Measurements from ENCODE around the gene SCN1A. TPM values are rescaled to one million over a fixed set of nuclear protein-coding genes. Genes with fewer than 3 reads are reported as not detected.

The SCN1A gene
- total and polyA plus RNA-seq, 2 of the 13 experiments (the other 11 are each of a cell fraction or from before 2014, with no cell fraction given), result 19.9 to 39.4 TPM

DNA sequence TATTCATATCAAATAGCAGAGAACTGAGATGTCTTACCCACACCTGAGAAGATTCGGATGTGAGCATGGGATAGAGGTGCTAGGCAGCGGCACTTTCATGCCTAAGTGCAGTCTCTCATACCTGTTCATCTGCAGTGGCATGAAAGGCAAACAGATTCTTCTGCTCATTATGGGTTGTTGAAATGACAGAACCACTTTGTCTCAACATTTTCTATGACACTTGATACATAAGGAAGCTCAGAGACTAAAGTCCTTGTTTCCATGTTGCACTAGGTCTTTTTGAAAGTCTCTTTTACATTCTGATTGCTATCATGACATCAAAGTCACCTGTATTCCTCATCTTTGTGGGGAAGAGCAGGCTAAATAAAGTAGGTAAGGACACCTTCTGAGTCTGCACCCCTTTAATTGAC lies 8.0 kb upstream of the SCN1A start (continued):
- TF ChIP-seq, protein P1, sequence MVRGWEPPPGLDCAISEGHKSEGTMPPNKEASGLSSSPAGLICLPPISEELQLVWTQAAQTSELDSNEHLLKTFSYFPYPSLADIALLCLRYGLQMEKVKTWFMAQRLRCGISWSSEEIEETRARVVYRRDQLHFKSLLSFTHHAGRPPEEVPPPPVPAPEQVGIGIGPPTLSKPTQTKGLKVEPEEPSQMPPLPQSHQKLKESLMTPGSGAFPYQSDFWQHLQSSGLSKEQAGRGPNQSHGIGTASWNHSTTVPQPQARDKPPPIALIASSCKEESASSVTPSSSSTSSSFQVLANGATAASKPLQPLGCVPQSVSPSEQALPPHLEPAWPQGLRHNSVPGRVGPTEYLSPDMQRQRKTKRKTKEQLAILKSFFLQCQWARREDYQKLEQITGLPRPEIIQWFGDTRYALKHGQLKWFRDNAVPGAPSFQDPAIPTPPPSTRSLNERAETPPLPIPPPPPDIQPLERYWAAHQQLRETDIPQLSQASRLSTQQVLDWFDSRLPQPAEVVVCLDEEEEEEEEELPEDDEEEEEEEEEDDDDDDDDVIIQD (CRISPR knock-in tag; IDR thresholded peaks at IDR 0.05; ENCODE audit: low read depth), result peak; percentile 77
- TF ChIP-seq ETV6 (CRISPR knock-in tag; conservative IDR thresholded peaks at IDR 0.05), result no peak
- 0 out of 2 replicates have a peak, but pooled peaks have one; percentile 59 for TF ChIP-seq MIER3 (CRISPR knock-in tag; IDR thresholded peaks at IDR 0.05; ENCODE audit: borderline replicate concordance)
- TF ChIP-seq SSRP1 (CRISPR knock-in tag; IDR thresholded peaks at IDR 0.05), result no peak; the same call in 1 of the 2 replicates
- no peak for TF ChIP-seq SP4 (CRISPR knock-in tag; IDR thresholded peaks at IDR 0.05)
- TF ChIP-seq, protein P2, sequence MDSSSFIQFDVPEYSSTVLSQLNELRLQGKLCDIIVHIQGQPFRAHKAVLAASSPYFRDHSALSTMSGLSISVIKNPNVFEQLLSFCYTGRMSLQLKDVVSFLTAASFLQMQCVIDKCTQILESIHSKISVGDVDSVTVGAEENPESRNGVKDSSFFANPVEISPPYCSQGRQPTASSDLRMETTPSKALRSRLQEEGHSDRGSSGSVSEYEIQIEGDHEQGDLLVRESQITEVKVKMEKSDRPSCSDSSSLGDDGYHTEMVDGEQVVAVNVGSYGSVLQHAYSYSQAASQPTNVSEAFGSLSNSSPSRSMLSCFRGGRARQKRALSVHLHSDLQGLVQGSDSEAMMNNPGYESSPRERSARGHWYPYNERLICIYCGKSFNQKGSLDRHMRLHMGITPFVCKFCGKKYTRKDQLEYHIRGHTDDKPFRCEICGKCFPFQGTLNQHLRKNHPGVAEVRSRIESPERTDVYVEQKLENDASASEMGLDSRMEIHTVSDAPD (CRISPR knock-in tag; IDR thresholded peaks at IDR 0.05), result no peak; the same call in 1 of the 2 replicates
- TF ChIP-seq HNRNPL (IDR thresholded peaks at IDR 0.05; ENCODE audit: low read depth, low read length), result no peak
- TF ChIP-seq POLR2AphosphoS5 (IDR thresholded peaks at IDR 0.05; ENCODE audit: low read depth, low read length), result peak; percentile 45; the same call in 1 of the 2 replicates
- 0 out of 2 replicates have a peak, but pooled peaks have one; percentile 37 for TF ChIP-seq EHMT2 (IDR thresholded peaks at IDR 0.05; ENCODE audit: borderline replicate concordance, low read depth, low read length)
- TF ChIP-seq GATAD2A (CRISPR knock-in tag; IDR thresholded peaks at IDR 0.05), result peak; percentile 83
- TF ChIP-seq TGIF2 (CRISPR knock-in tag; IDR thresholded peaks at IDR 0.05), result peak; percentile 70; the same call in 1 of the 2 replicates
- peak; percentile 65; the same call in 1 of the 2 replicates for TF ChIP-seq HOXA3 (CRISPR knock-in tag; IDR thresholded peaks at IDR 0.05)
- TF ChIP-seq SMAD1 (CRISPR knock-in tag; IDR thresholded peaks at IDR 0.05; ENCODE audit: borderline replicate concordance, low read depth), result no peak
- TF ChIP-seq TCF7L2 (IDR thresholded peaks at IDR 0.05; ENCODE audit: low read depth, low read length), result peak; percentile 68; the same call in 1 of the 2 replicates
- TF ChIP-seq, protein P3, sequence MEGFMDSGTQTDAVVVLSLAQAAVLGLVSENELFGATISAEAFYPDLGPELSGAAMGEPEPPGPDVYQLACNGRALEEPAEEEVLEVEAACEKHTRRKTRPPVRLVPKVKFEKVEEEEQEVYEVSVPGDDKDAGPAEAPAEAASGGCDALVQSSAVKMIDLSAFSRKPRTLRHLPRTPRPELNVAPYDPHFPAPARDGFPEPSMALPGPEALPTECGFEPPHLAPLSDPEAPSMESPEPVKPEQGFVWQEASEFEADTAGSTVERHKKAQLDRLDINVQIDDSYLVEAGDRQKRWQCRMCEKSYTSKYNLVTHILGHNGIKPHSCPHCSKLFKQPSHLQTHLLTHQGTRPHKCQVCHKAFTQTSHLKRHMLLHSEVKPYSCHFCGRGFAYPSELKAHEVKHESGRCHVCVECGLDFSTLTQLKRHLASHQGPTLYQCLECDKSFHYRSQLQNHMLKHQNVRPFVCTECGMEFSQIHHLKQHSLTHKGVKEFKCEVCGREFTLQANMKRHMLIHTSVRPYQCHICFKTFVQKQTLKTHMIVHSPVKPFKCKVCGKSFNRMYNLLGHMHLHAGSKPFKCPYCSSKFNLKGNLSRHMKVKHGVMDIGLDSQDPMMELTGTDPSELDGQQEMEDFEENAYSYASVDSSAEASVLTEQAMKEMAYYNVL (CRISPR knock-in tag; IDR thresholded peaks at IDR 0.05; ENCODE audit: borderline replicate concordance), result peak; percentile 44
- TF ChIP-seq ZNF235 (CRISPR knock-in tag; IDR thresholded peaks at IDR 0.05; ENCODE audit: borderline replicate concordance), result no peak
- peak; percentile 66; the same call in 1 of the 2 replicates for TF ChIP-seq GATA4 (IDR thresholded peaks at IDR 0.05; ENCODE audit: borderline replicate concordance, low read depth)
- TF ChIP-seq RFXAP (CRISPR knock-in tag; IDR thresholded peaks at IDR 0.05; ENCODE audit: borderline replicate concordance), result no peak
- TF ChIP-seq ZNF256 (CRISPR knock-in tag; conservative IDR thresholded peaks at IDR 0.05), result no peak
- TF ChIP-seq SIX4 (CRISPR knock-in tag; IDR thresholded peaks at IDR 0.05), result peak; percentile 86
- TF ChIP-seq, protein P4, sequence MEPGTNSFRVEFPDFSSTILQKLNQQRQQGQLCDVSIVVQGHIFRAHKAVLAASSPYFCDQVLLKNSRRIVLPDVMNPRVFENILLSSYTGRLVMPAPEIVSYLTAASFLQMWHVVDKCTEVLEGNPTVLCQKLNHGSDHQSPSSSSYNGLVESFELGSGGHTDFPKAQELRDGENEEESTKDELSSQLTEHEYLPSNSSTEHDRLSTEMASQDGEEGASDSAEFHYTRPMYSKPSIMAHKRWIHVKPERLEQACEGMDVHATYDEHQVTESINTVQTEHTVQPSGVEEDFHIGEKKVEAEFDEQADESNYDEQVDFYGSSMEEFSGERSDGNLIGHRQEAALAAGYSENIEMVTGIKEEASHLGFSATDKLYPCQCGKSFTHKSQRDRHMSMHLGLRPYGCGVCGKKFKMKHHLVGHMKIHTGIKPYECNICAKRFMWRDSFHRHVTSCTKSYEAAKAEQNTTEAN (CRISPR knock-in tag; conservative IDR thresholded peaks at IDR 0.05), result no peak; the same call in 1 of the 2 replicates
- TF ChIP-seq ZNF780A (CRISPR knock-in tag; IDR thresholded peaks at IDR 0.05), result no peak
